ENCODE data around the gene GNAO1. TPM values are rescaled to one million over a fixed set of nuclear protein-coding genes. Genes with fewer than 3 reads are reported as not detected.

Gene GNAO1
- total and polyA plus RNA-seq, 2 experiments from 2014 or later = under 0.01 to 0.18 TPM

- Histone ChIP-seq H3K9ac (no peak overlapping the region), H3K4me1 (ENCODE audit: insufficient read depth) (no peaks in the 10 kb centered on the region), H3K4me3 (no peak overlapping the region), H4K20me1 (ENCODE audit: insufficient read depth) (no peaks in the 10 kb centered on the region), H3K36me3 (ENCODE audit: low read depth) (no peaks in the 10 kb centered on the region), H3K79me2 (ENCODE audit: insufficient read depth) (no peaks in the 10 kb centered on the region), H3K27me3 (replicated peaks; ENCODE audit: insufficient read depth) (peaks cover 4% of the 10 kb centered on the region), H3K27ac (no peak overlapping the region), H2AFZ (no peak overlapping the region), H3K9me3 (ENCODE audit: low read depth) (no peaks in the 10 kb centered on the region), H3K9me2 (ENCODE audit: insufficient read depth) (no peaks in the 10 kb centered on the region), H3K4me2 (ENCODE audit: unreplicated experiment) (no peak overlapping the region), H3F3A (ENCODE audit: insufficient read depth) (no peaks in the 10 kb centered on the region)
- TF ChIP-seq EZH2 (IDR thresholded peaks at IDR 0.05; ENCODE audit: insufficient read depth, poor library complexity, severe bottlenecking) (no peak), EZH2phosphoT487 (IDR thresholded peaks at IDR 0.05; ENCODE audit: insufficient read depth, low read depth) (no peak)
- no peak for DNase-seq
- in situ Hi-C loops (cut with MboI) = no loop called here
- WGBS, 2 experiments (ENCODE audit: low coverage in 1 of 2, low lambda C conversion rate in 2 of 2, missing lambda C conversion rate in 2 of 2) = 60% methylated on average over 6 of the region's 6 CpGs
Measured at GRCh38 chr16:56319376-56319775, 128.1 kb downstream of the GNAO1 start.

- H3K9ac ChIP-seq = no peak overlapping the region
- in situ Hi-C loops (cut with MboI) = loop anchor here (5.0 kb wide), 1 partner anchor 373 kb away; no protein-coding TSS in a partner anchor
- TF ChIP-seq EZH2 (IDR thresholded peaks at IDR 0.05; ENCODE audit: insufficient read depth, poor library complexity, severe bottlenecking) (no peak), EZH2phosphoT487 (IDR thresholded peaks at IDR 0.05; ENCODE audit: insufficient read depth, low read depth) (no peak)
- no peaks in the 10 kb centered on the region for H4K20me1 ChIP-seq (ENCODE audit: insufficient read depth)
- H3K36me3 ChIP-seq (ENCODE audit: low read depth) = no peaks in the 10 kb centered on the region
- no peak overlapping the region for H3K4me2 ChIP-seq (ENCODE audit: unreplicated experiment)
- H3F3A ChIP-seq (ENCODE audit: insufficient read depth) = no peaks in the 10 kb centered on the region
- no peak overlapping the region for H3K4me3 ChIP-seq
- H3K4me1 ChIP-seq (ENCODE audit: insufficient read depth) = no peaks in the 10 kb centered on the region
- no peak overlapping the region for H2AFZ ChIP-seq
- no peaks in the 10 kb centered on the region for H3K9me3 ChIP-seq (ENCODE audit: low read depth)
- no peak for DNase-seq
- WGBS, 2 experiments (ENCODE audit: low coverage in 1 of 2, low lambda C conversion rate in 2 of 2, missing lambda C conversion rate in 2 of 2) = 57 to 66% methylated on average over 8 of the region's 8 CpGs
- peaks cover 4% of the 10 kb centered on the region for H3K27me3 ChIP-seq (replicated peaks; ENCODE audit: insufficient read depth)
- no peaks in the 10 kb centered on the region for H3K79me2 ChIP-seq (ENCODE audit: insufficient read depth)
- no peaks in the 10 kb centered on the region for H3K9me2 ChIP-seq (ENCODE audit: insufficient read depth)
- no peak overlapping the region for H3K27ac ChIP-seq
Measured at GRCh38 chr16:56320056-56320455, 128.8 kb downstream of the GNAO1 start.

GRCh38 chr16:56320811-56321558 is 129.7 kb downstream of the GNAO1 start:
- in situ Hi-C loops (cut with MboI) = loop anchor here (5.0 kb wide), 1 partner anchor 374 kb away; no protein-coding TSS in a partner anchor
- DNase-seq = peak; percentile 13
- TF ChIP-seq EZH2 (IDR thresholded peaks at IDR 0.05; ENCODE audit: insufficient read depth, poor library complexity, severe bottlenecking) (no peak), EZH2phosphoT487 (IDR thresholded peaks at IDR 0.05; ENCODE audit: insufficient read depth, low read depth) (no peak)

GRCh38 chr16:56321571-56321970 is 130.3 kb downstream of the GNAO1 start:
- H3K4me3 ChIP-seq = no peak overlapping the region
- H3K4me2 ChIP-seq (ENCODE audit: unreplicated experiment) = no peak overlapping the region
- no peaks in the 10 kb centered on the region for H3K79me2 ChIP-seq (ENCODE audit: insufficient read depth)
- no peak overlapping the region for H2AFZ ChIP-seq
- no peaks in the 10 kb centered on the region for H3K9me2 ChIP-seq (ENCODE audit: insufficient read depth)
- DNase-seq = no peak
- no peaks in the 10 kb centered on the region for H3F3A ChIP-seq (ENCODE audit: insufficient read depth)
- no peaks in the 10 kb centered on the region for H3K4me1 ChIP-seq (ENCODE audit: insufficient read depth)
- in situ Hi-C loops (cut with MboI) = loop anchor here (5.0 kb wide), 1 partner anchor 374 kb away; no protein-coding TSS in a partner anchor
- no peak for TF ChIP-seq EZH2 (IDR thresholded peaks at IDR 0.05; ENCODE audit: insufficient read depth, poor library complexity, severe bottlenecking)
- TF ChIP-seq EZH2phosphoT487 (IDR thresholded peaks at IDR 0.05; ENCODE audit: insufficient read depth, low read depth) = no peak
- H3K27ac ChIP-seq = no peak overlapping the region
- 78 to 80% methylated on average over 9 of the region's 9 CpGs for WGBS, 2 experiments (ENCODE audit: low coverage in 1 of 2, low lambda C conversion rate in 2 of 2, missing lambda C conversion rate in 2 of 2)
- no peaks in the 10 kb centered on the region for H3K9me3 ChIP-seq (ENCODE audit: low read depth)
- H3K9ac ChIP-seq = no peak overlapping the region
- peaks cover 4% of the 10 kb centered on the region for H3K27me3 ChIP-seq (replicated peaks; ENCODE audit: insufficient read depth)
- H4K20me1 ChIP-seq (ENCODE audit: insufficient read depth) = no peaks in the 10 kb centered on the region
- H3K36me3 ChIP-seq (ENCODE audit: low read depth) = no peaks in the 10 kb centered on the region

More at GRCh38 chr16:56320811-56321558, 129.7 kb downstream of the GNAO1 start:
- Histone ChIP-seq H4K20me1 (ENCODE audit: insufficient read depth) (no peaks in the 10 kb centered on the region), H3K4me1 (ENCODE audit: insufficient read depth) (no peaks in the 10 kb centered on the region), H3K27ac (no peak overlapping the region), H3K36me3 (ENCODE audit: low read depth) (no peaks in the 10 kb centered on the region), H3K79me2 (ENCODE audit: insufficient read depth) (no peaks in the 10 kb centered on the region), H3K9ac (no peak overlapping the region), H2AFZ (no peak overlapping the region), H3K4me3 (no peak overlapping the region), H3K27me3 (replicated peaks; ENCODE audit: insufficient read depth) (peaks cover 4% of the 10 kb centered on the region), H3K4me2 (ENCODE audit: unreplicated experiment) (no peak overlapping the region), H3K9me2 (ENCODE audit: insufficient read depth) (no peaks in the 10 kb centered on the region), H3F3A (ENCODE audit: insufficient read depth) (no peaks in the 10 kb centered on the region), H3K9me3 (ENCODE audit: low read depth) (no peaks in the 10 kb centered on the region)
- WGBS, 2 experiments (ENCODE audit: low coverage in 1 of 2, low lambda C conversion rate in 2 of 2, missing lambda C conversion rate in 2 of 2) = 58 to 68% methylated on average over 6 to 7 of the region's 7 CpGs
